Prostate gland (tissue), 2 donors: ENCODE data around the gene PKP4.

Experiments used
- POLR2A ChIP-seq: fragments of 450-650 bp; IDR thresholded peaks from one replicate; pipeline ENCODE4 v1.6.1; 2016; ENCODE audit warnings: antibody characterized with exemption, mild to moderate bottlenecking
- POLR2AphosphoS5 ChIP-seq: sonication (generic); formaldehyde crosslinking; IDR thresholded peaks from one replicate; pipeline ENCODE4 v1.6.1; 2017; ENCODE audit warnings: antibody characterized with exemption
- TF ChIP-seq, protein P1 (sequence below), 4 experiments: fragments of 200-600 bp in 2 of 4; fragments of 450-650 bp in 2 of 4; sonication (generic) in 2 of 4; IDR thresholded peaks; 1 replicate in 3 of 4; 2 replicates in 1 of 4; pipeline ENCODE4 v1.5.1; 2016 to 2019; ENCODE audit warnings: antibody characterized with exemption in 4 of 4, mild to moderate bottlenecking in 2 of 4, moderate library complexity in 2 of 4

DNA sequence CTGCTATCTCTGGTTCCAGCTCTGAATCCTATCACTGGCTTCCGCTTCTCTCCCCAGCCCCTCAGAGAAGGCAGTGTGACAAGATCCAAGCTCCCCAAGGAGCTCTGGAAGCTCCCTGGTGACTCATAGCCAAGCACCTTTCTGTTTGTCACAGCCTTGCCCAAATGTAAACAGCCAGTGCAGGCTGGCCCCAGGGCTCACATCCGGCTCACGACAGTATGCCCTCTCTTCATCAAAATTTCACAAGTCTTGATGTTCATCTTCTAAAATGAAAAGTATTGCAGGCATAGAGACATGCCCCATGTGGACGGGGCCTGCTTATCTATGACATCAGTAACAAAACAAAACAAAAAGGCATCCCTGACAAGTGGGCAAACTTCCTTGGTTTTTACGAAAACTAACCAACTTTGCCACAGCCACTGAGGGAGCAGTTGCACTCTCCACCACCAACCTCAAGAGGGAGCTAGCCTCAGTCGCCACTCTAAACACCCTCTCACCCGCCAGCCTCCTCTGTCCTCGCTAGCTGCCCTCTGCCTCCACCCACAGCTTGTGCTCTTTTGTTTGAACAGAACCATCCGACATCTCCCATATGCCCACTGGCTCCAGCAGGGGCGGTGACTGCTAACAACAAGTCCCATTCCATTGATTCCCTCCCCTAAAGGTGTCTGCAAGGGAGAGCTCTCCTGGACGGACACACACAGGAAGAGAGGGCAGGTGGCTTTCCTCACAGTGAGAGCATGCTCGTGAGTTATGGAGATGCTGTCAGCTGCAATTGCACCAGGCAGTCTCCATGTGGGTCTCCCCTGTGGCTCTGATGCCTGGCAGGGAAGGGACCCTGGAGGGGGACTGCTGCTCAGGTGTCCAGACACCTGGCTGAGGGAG, 267.4 kb downstream of the PKP4 start:
- TF ChIP-seq, protein P1, sequence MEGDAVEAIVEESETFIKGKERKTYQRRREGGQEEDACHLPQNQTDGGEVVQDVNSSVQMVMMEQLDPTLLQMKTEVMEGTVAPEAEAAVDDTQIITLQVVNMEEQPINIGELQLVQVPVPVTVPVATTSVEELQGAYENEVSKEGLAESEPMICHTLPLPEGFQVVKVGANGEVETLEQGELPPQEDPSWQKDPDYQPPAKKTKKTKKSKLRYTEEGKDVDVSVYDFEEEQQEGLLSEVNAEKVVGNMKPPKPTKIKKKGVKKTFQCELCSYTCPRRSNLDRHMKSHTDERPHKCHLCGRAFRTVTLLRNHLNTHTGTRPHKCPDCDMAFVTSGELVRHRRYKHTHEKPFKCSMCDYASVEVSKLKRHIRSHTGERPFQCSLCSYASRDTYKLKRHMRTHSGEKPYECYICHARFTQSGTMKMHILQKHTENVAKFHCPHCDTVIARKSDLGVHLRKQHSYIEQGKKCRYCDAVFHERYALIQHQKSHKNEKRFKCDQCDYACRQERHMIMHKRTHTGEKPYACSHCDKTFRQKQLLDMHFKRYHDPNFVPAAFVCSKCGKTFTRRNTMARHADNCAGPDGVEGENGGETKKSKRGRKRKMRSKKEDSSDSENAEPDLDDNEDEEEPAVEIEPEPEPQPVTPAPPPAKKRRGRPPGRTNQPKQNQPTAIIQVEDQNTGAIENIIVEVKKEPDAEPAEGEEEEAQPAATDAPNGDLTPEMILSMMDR (IDR thresholded peaks at IDR 0.05), result peak in 3 of 4 experiments; percentile 35 to 47 (median 44)
- no peak for TF ChIP-seq POLR2A
- TF ChIP-seq POLR2AphosphoS5, result peak; percentile 37
